ENCODE data around the gene PRAMEF4. TPM values are rescaled to one million over a fixed set of nuclear protein-coding genes. Genes with fewer than 3 reads are reported as not detected.
"Not testable (repeated sequence)": the region's sequence is repeated elsewhere in the genome, so short reads cannot be mapped to it uniquely, and the experiment has no call there.

Gene PRAMEF4
- total RNA-seq, 2 donors from 2014 or later = not detected

- no peak for DNase-seq
- H3K9me3 ChIP-seq = no peaks in the 10 kb centered on the region
- no peak overlapping the region for H3K27ac ChIP-seq
- no peaks in the 10 kb centered on the region for H3K4me1 ChIP-seq
- no peaks in the 10 kb centered on the region for H3K27me3 ChIP-seq
- intact Hi-C loops (cut with DNase I) = no loop called here
- no peak overlapping the region for H3K9ac ChIP-seq (ENCODE audit: low read depth in 2 of 2, low read length in 2 of 2)
- H3K4me3 ChIP-seq = no peak overlapping the region
- no peak for TF ChIP-seq CTCF (IDR thresholded peaks at IDR 0.05)
- no peaks in the 10 kb centered on the region for H3K36me3 ChIP-seq
Observed at GRCh38 chr1:12851779-12852178, 34.2 kb downstream of the PRAMEF4 start.

GRCh38 chr1:12848620-12849019, 37.4 kb downstream of the PRAMEF4 start, which contains the start of gene HNRNPCL1:
Gene HNRNPCL1 (minus strand): TSS chr1:12848720. CDS start chr1:12848289, 431 bp downstream.
- intact Hi-C loops (cut with DNase I) = not testable (repeated sequence)

GRCh38 chr1:12833251-12833650, 52.8 kb downstream of the PRAMEF4 start:
- intact Hi-C loops (cut with DNase I); H3K9ac ChIP-seq (ENCODE audit: low read depth in 2 of 2, low read length in 2 of 2); H3K27ac ChIP-seq; H3K36me3 ChIP-seq; H3K4me1 ChIP-seq; H3K9me3 ChIP-seq; H3K4me3 ChIP-seq; H3K27me3 ChIP-seq; DNase-seq: not testable (repeated sequence)

More at GRCh38 chr1:12848620-12849019, 37.4 kb downstream of the PRAMEF4 start, which contains the start of gene HNRNPCL1:
- not testable (repeated sequence) for H3K27me3 ChIP-seq; H3K9me3 ChIP-seq; H3K4me1 ChIP-seq; H3K4me3 ChIP-seq; DNase-seq; H3K9ac ChIP-seq (ENCODE audit: low read depth in 2 of 2, low read length in 2 of 2); H3K36me3 ChIP-seq; H3K27ac ChIP-seq

GRCh38 chr1:12831310-12831709, 54.7 kb downstream of the PRAMEF4 start, which contains the start of gene PRAMEF11:
Gene PRAMEF11 (minus strand): TSS chr1:12831410. CDS start chr1:12828789, 2,621 bp downstream.
- intact Hi-C loops (cut with DNase I); H3K4me1 ChIP-seq; H3K27ac ChIP-seq; H3K9ac ChIP-seq (ENCODE audit: low read depth in 2 of 2, low read length in 2 of 2); H3K27me3 ChIP-seq; H3K9me3 ChIP-seq; H3K36me3 ChIP-seq; H3K4me3 ChIP-seq; DNase-seq: not testable (repeated sequence)

Other genes starting within 250 kb of the PRAMEF4 start
- not detected for gene AADACL4, start 242.1 kb downstream of the PRAMEF4 start, total RNA-seq
- not detected for gene AADACL3, start 170.1 kb downstream of the PRAMEF4 start, total RNA-seq
- not detected for gene CFAP107, start 140.0 kb downstream of the PRAMEF4 start, total RNA-seq
- gene PRAMEF12, start 112.5 kb downstream of the PRAMEF4 start, total RNA-seq = not detected
- not detected for gene PRAMEF1, start 94.8 kb downstream of the PRAMEF4 start, total RNA-seq
- not detected for gene PRAMEF11, start 54.8 kb downstream of the PRAMEF4 start, total RNA-seq
- not detected for gene HNRNPCL1, start 37.5 kb downstream of the PRAMEF4 start, total RNA-seq
- not detected for gene PRAMEF2, start 29.1 kb downstream of the PRAMEF4 start, total RNA-seq
- gene PRAMEF10, start 12.1 kb upstream of the PRAMEF4 start, total RNA-seq = not detected
- gene PRAMEF7, start 30.4 kb upstream of the PRAMEF4 start, total RNA-seq = not detected
- gene PRAMEF6, start 61.4 kb upstream of the PRAMEF4 start, total RNA-seq = not detected
- not detected for gene PRAMEF27, start 170.4 kb upstream of the PRAMEF4 start, total RNA-seq
- not detected for gene HNRNPCL3, start 174.6 kb upstream of the PRAMEF4 start, total RNA-seq
- gene PRAMEF25, start 184.6 kb upstream of the PRAMEF4 start, total RNA-seq = not detected
- gene HNRNPCL2, start 230.7 kb upstream of the PRAMEF4 start, total RNA-seq = not detected

Data from colonic mucosa (tissue), 4 donors.